HepG2 (cell line): ENCODE results near the gene RPS28. TPM values are rescaled to one million over a fixed set of nuclear protein-coding genes. Genes with fewer than 3 reads are reported as not detected.
A peak's percentile ranks its signal among the peaks of the same experiment; 100 is the strongest.

Source experiments
- AKNA ChIP-seq: sonication (generic); formaldehyde crosslinking; IDR thresholded peaks from 2 replicates; pipeline ENCODE4 v1.4.0; 2020; ENCODE audit warnings: missing genetic modification reagents, borderline replicate concordance
- ARNT ChIP-seq: fragments of 450-650 bp; IDR thresholded peaks from 2 replicates; pipeline ENCODE4 v1.6.1; 2017
- CEBPZ ChIP-seq: IDR thresholded peaks from 2 replicates; pipeline ENCODE4 v1.6.1; 2012; ENCODE audit warnings: low read length, improper control_type of control experiment
- FOXA1 ChIP-seq, 2 experiments: fragments of 450-650 bp in 1 of 2; sonication (generic) in 1 of 2; formaldehyde crosslinking in 1 of 2; IDR thresholded peaks; 2 replicates each; pipeline versions ENCODE4 v1.4.0 to v1.6.1; 2016 to 2020; ENCODE audit warnings: missing genetic modification reagents in 1 of 2
- NCOA5 ChIP-seq: sonication (generic); formaldehyde crosslinking; IDR thresholded peaks from 2 replicates; pipeline ENCODE4 v1.4.0; 2020; ENCODE audit warnings: missing genetic modification reagents
- NCOR1 ChIP-seq: fragments of 200-600 bp; sonication (generic); IDR thresholded peaks from 2 replicates; pipeline ENCODE4 v1.7.0; 2017; ENCODE audit warnings: antibody characterized with exemption, low read length, borderline replicate concordance
- NR2F1 ChIP-seq, 2 experiments: fragments of 450-650 bp in 1 of 2; formaldehyde crosslinking in 1 of 2; IDR thresholded peaks; 2 replicates each; pipeline versions ENCODE4 v1.5.0 to v1.6.1; 2016 to 2020; ENCODE audit warnings: mild to moderate bottlenecking in 1 of 2, missing compliant biosample characterization in 1 of 2, missing genetic modification reagents in 1 of 2, moderate library complexity in 1 of 2
- PATZ1 ChIP-seq: sonication (generic); formaldehyde crosslinking; IDR thresholded peaks from 2 replicates; pipeline ENCODE4 v1.4.0; 2020; ENCODE audit warnings: missing genetic modification reagents
- SOX13 ChIP-seq, 3 experiments: fragments of 450-650 bp in 1 of 3; sonication (generic) in 1 of 3; formaldehyde crosslinking in 1 of 3; IDR thresholded peaks in 2 of 3; conservative IDR thresholded peaks in 1 of 3; 2 replicates each; pipeline versions ENCODE4 v1.5.0 to v1.6.1; 2016 to 2020; ENCODE audit warnings: antibody characterized with exemption in 1 of 3, mild to moderate bottlenecking in 1 of 3, missing compliant biosample characterization in 1 of 3, missing genetic modification reagents in 1 of 3, moderate library complexity in 1 of 3
- SPEN ChIP-seq: sonication (generic); formaldehyde crosslinking; IDR thresholded peaks from 2 replicates; pipeline ENCODE4 v1.5.1; 2020; ENCODE audit warnings: low read depth, mild to moderate bottlenecking, missing genetic modification reagents
- ZNF367 ChIP-seq: sonication (generic); formaldehyde crosslinking; IDR thresholded peaks from 2 replicates; pipeline ENCODE4 v1.4.0; 2020; ENCODE audit warnings: missing genetic modification reagents, borderline replicate concordance
- ZNF605 ChIP-seq: sonication (generic); formaldehyde crosslinking; IDR thresholded peaks from 2 replicates; pipeline ENCODE4 v1.8.0; 2022; ENCODE audit warnings: mild to moderate bottlenecking, missing genetic modification reagents
- ZNF615 ChIP-seq: sonication (generic); formaldehyde crosslinking; IDR thresholded peaks from 2 replicates; pipeline ENCODE4 v1.5.0; 2020; ENCODE audit warnings: mild to moderate bottlenecking, missing genetic modification reagents, borderline replicate concordance
- ZNF75D ChIP-seq: sonication (generic); formaldehyde crosslinking; IDR thresholded peaks from 2 replicates; pipeline ENCODE4 v1.8.1; 2023; ENCODE audit warnings: missing genetic modification reagents, mild to moderate bottlenecking, borderline replicate concordance
- ZSCAN9 ChIP-seq: IDR thresholded peaks from 2 replicates; pipeline ENCODE4 v1.6.1; 2016; ENCODE audit warnings: borderline replicate concordance
- polyA plus RNA-seq, 8 experiments: library from polyadenylated mRNA; depleted of rRNA in 3 of 8; stranded (reverse) in 7 of 8; unstranded in 1 of 8; fragments of >200 nt; fragmentation: Illumina TruSeq in 4 of 8; extraction: Trizol in 4 of 8; gene quantifications; 2 replicates each; pipeline versions ENCODE4 v1.2.1 to v1.2.3, GENCODE V29; 2011 to 2016; ENCODE audit warnings: low read depth in 4 of 8, missing spikeins in 1 of 8, mixed read lengths in 1 of 8; ENCODE audit not compliant: insufficient read depth in 1 of 8
- total RNA-seq, 5 experiments: library from RNA; depleted of rRNA; stranded (reverse); fragments of >200 nt; fragmentation: Illumina TruSeq; extraction: Trizol; gene quantifications; 2 replicates each; pipeline ENCODE4 v1.2.3, GENCODE V29; 2016; ENCODE audit warnings: low read depth in 1 of 5

RPS28 gene
- total and polyA plus RNA-seq, 2 of the 13 experiments (the other 11 are each of a cell fraction or from before 2014, with no cell fraction given), result 281 to 545 TPM

- no peak for TF ChIP-seq AKNA
- peak in 1 of 2 experiments; percentile 39; a peak in 1 of 4 replicates for TF ChIP-seq NR2F1 (CRISPR knock-in tag; IDR thresholded peaks at IDR 0.05)
- TF ChIP-seq FOXA1 (IDR thresholded peaks at IDR 0.05), result no peak
- no peak for TF ChIP-seq FOXA1 (CRISPR knock-in tag; IDR thresholded peaks at IDR 0.05)
- no peak for TF ChIP-seq ZNF367 (CRISPR knock-in tag)
- no peak for TF ChIP-seq CEBPZ
- no peak for TF ChIP-seq NCOR1
- no peak for TF ChIP-seq ZNF75D (CRISPR knock-in tag)
- TF ChIP-seq ZNF605 (CRISPR knock-in tag), result 0 out of 2 replicates have a peak, but pooled peaks have one; percentile 19
- TF ChIP-seq SPEN, result no peak
- TF ChIP-seq ZNF615 (CRISPR knock-in tag), result no peak
- no peak for TF ChIP-seq SOX13 (IDR thresholded peaks at IDR 0.05)
- TF ChIP-seq SOX13 (CRISPR knock-in tag; conservative IDR thresholded peaks at IDR 0.05 in 1 of 2, IDR thresholded peaks at IDR 0.05 in 1 of 2), result no peak; a peak in 1 of 4 replicates
- no peak for TF ChIP-seq NCOA5 (CRISPR knock-in tag)
- no peak for TF ChIP-seq ARNT
- TF ChIP-seq PATZ1 (CRISPR knock-in tag), result peak; percentile 57
- no peak for TF ChIP-seq ZSCAN9 (CRISPR knock-in tag)
These were observed 19.2 kb downstream of the RPS28 start (continued) for GRCh38 chr19:8340341-8341096.
